Measurements from ENCODE around the gene ASTN2.

DNA sequence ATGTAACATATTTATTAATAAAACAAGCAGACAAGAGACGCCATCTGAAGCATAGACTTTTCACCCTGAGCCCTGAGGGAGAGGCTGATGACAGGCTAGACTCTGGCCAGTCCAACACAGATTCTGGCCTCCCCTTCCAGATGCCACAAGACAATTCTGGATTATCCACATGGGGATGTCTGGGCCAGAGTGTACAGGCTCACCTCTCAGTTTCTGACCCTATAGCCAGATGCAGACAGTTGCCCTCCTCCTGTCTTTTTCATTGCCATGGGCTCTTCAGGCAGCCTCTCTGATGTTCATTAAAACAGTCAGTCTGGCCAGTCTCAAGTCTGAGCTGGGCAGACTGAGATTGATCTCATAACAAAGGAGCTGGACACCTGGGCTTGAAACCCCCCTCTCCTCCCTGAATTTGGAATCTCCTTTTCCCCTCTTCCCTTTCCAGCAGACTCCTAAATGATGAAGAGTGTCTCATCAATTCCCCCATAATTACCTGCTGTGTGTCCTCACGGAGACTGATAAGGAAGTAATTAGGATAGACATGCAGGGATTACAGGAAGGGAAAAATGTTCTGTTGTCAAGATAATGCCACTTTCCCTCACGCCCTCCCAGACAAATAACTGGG lies 89.6 kb downstream of the ASTN2 start:
- TF ChIP-seq EZH2 (IDR thresholded peaks at IDR 0.05; ENCODE audit: borderline replicate concordance, low read depth, low read length, severe bottlenecking) = no peak
- TF ChIP-seq, protein P1, sequence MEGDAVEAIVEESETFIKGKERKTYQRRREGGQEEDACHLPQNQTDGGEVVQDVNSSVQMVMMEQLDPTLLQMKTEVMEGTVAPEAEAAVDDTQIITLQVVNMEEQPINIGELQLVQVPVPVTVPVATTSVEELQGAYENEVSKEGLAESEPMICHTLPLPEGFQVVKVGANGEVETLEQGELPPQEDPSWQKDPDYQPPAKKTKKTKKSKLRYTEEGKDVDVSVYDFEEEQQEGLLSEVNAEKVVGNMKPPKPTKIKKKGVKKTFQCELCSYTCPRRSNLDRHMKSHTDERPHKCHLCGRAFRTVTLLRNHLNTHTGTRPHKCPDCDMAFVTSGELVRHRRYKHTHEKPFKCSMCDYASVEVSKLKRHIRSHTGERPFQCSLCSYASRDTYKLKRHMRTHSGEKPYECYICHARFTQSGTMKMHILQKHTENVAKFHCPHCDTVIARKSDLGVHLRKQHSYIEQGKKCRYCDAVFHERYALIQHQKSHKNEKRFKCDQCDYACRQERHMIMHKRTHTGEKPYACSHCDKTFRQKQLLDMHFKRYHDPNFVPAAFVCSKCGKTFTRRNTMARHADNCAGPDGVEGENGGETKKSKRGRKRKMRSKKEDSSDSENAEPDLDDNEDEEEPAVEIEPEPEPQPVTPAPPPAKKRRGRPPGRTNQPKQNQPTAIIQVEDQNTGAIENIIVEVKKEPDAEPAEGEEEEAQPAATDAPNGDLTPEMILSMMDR (IDR thresholded peaks at IDR 0.05; ENCODE audit: borderline replicate concordance, extremely low read depth, low read length, poor library complexity, severe bottlenecking) = no peak

Measured in DND-41 (cell line).